Measurements from ENCODE around the gene TMEM117.

DNA sequence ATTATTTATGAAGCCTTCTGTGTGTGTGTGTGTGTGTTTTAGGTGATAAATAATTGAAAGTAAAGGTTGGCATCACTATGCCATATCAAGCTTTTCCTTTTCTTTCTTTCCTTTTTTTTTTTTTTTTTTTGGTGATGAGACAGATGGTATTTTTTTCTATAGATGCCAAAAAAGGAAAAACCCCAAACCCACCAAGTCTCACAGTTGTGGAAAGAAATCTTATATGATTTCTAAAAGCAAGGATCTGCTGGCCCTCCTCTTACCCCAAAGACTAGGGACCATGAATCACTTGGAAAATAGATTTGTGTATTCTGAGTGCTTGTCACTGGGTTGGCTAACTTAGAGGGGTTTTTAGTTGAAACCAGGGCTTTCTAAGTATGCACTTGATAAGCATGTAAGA, 181.3 kb downstream of the TMEM117 start:
- TF ChIP-seq, protein P1, sequence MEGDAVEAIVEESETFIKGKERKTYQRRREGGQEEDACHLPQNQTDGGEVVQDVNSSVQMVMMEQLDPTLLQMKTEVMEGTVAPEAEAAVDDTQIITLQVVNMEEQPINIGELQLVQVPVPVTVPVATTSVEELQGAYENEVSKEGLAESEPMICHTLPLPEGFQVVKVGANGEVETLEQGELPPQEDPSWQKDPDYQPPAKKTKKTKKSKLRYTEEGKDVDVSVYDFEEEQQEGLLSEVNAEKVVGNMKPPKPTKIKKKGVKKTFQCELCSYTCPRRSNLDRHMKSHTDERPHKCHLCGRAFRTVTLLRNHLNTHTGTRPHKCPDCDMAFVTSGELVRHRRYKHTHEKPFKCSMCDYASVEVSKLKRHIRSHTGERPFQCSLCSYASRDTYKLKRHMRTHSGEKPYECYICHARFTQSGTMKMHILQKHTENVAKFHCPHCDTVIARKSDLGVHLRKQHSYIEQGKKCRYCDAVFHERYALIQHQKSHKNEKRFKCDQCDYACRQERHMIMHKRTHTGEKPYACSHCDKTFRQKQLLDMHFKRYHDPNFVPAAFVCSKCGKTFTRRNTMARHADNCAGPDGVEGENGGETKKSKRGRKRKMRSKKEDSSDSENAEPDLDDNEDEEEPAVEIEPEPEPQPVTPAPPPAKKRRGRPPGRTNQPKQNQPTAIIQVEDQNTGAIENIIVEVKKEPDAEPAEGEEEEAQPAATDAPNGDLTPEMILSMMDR (conservative IDR thresholded peaks at IDR 0.05; ENCODE audit: low read length), result no peak
- TF ChIP-seq EZH2phosphoT487 (IDR thresholded peaks at IDR 0.05; ENCODE audit: borderline replicate concordance, low read depth, low read length), result no peak

Data from OCI-LY7 (cell line).